HG03103 (cell line): ENCODE data around the gene PTPN1.
A peak's percentile ranks its signal among the peaks of the same experiment; 100 is the strongest.
"Not testable (repeated sequence)": the region's sequence is repeated elsewhere in the genome, so short reads cannot be mapped to it uniquely, and the experiment has no call there.

Source experiments
- ATAC-seq: cut with Tn5 transposase; IDR thresholded peaks from one replicate; pipeline ENCODE4 v1.9.1; 2021; ENCODE audit warnings: low read depth; ENCODE audit not compliant: unreplicated experiment

PTPN1 gene

GRCh38 chr20:50552979-50553378 is 42.8 kb downstream of the PTPN1 start:
- no peak for ATAC-seq

GRCh38 chr20:50554694-50555579 is 44.8 kb downstream of the PTPN1 start:
- no peak for ATAC-seq

- no peak for ATAC-seq
Observed at GRCh38 chr20:50555662-50556061, 45.5 kb downstream of the PTPN1 start.

- no peak for ATAC-seq
Observed at GRCh38 chr20:50557549-50558134, 47.5 kb downstream of the PTPN1 start.

DNA sequence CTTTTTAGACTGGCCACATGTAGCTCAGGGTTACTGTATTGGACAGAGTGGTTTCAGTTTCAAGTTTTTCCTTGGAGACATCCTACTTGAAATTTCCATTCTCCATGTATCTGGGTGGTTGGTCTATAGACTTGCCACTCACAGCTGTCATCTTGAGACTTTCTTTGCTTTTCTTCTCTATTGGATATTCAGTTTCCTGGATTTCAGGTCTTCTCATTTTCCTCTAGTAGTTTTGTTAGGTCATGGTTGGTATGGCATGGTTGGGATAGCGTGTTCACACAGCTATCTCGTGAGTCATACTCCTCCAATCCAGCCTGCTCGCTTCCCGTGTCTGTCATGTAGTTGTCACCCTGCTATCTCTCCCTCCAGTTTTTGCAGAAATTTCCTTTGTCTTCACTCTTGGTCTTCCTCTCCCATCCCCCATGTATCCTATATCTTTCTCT is 48.3 kb downstream of the PTPN1 start:
- no peak for ATAC-seq

DNA sequence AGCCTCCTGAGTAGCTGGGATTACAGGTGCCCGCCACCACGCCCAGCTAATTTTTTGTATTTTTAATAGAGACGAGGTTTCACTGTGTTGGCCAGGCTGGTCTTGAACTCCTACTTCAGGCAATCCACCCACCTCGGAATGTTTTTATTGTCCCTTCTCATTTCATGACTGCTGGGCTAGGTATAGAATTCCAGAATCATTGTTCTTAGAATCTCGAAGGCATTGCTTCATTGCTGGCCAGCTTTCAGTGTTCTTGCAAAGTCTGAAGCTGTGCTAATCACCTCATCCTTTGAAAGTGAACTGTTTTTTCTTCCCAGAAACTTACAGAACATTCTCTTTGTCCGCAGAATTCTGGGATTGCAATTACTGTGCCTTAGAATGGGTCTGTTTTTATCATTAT is 49.0 kb downstream of the PTPN1 start:
- no peak for ATAC-seq

GRCh38 chr20:50559856-50560638 is 49.9 kb downstream of the PTPN1 start:
- ATAC-seq: no peak

- ATAC-seq: no peak
Observed at GRCh38 chr20:50560867-50561266, 50.7 kb downstream of the PTPN1 start.

- ATAC-seq: no peak
Observed at GRCh38 chr20:50561379-50562078, 51.3 kb downstream of the PTPN1 start.

- no peak for ATAC-seq
Observed at GRCh38 chr20:50562262-50562701, 52.1 kb downstream of the PTPN1 start.

- ATAC-seq: no peak
Observed at GRCh38 chr20:50563133-50563944, 53.2 kb downstream of the PTPN1 start.

GRCh38 chr20:50565383-50565782 is 55.2 kb downstream of the PTPN1 start:
- no peak for ATAC-seq

DNA sequence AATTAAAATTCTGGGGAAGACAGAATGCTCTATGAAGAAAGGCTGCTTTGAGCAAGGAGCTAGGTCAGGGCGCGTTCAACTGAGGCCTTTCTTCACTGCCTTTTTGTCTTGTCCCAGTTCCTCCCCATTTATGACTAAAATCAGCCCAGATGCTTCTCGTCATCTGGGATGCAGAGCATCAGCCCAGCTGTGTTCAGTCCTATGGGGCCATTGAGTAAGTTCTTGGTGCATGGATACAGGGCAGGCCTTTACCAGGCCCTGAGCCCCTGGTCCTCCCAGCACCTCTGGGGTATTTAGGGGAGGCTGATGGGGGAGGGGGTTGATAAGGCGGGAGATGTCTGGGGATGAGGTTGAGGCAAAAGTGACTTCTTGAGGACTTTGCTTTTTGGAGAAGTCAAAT is 55.7 kb downstream of the PTPN1 start:
- no peak for ATAC-seq

DNA sequence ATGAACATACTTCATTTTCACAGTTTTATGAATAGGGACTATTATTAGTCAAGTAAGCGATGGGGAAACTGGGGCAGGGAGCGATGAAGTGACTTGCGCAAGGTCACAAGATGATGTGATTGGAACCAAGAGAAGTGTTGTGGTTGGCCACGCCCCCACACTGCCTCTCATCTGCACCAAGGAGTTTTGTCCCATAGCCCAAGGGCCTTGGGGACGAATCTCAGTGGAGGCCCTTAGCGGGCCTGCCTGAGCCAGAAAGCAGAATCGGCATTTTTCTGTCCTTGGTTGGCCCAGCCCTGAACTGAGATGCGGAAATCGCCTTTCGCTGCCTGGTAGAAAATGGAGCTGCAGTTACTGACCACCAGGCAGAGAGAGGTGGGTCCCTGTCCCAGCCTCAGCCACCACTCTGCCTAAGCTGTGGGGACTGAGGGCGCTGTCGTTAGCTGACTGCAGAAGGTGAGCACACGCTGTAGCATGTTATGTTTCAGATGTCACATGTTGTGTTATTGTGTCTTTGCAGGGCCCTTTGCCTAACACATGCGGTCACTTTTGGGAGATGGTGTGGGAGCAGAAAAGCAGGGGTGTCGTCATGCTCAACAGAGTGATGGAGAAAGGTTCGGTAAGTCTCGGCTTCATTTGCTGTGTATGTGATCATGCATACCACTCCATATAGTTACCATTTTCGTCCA is 57.8 kb downstream of the PTPN1 start:
- ATAC-seq: no peak

- ATAC-seq: no peak
Observed at GRCh38 chr20:50568549-50568942, 58.4 kb downstream of the PTPN1 start.

- not testable (repeated sequence) for ATAC-seq
Observed at GRCh38 chr20:50569487-50569863, 59.3 kb downstream of the PTPN1 start.

DNA sequence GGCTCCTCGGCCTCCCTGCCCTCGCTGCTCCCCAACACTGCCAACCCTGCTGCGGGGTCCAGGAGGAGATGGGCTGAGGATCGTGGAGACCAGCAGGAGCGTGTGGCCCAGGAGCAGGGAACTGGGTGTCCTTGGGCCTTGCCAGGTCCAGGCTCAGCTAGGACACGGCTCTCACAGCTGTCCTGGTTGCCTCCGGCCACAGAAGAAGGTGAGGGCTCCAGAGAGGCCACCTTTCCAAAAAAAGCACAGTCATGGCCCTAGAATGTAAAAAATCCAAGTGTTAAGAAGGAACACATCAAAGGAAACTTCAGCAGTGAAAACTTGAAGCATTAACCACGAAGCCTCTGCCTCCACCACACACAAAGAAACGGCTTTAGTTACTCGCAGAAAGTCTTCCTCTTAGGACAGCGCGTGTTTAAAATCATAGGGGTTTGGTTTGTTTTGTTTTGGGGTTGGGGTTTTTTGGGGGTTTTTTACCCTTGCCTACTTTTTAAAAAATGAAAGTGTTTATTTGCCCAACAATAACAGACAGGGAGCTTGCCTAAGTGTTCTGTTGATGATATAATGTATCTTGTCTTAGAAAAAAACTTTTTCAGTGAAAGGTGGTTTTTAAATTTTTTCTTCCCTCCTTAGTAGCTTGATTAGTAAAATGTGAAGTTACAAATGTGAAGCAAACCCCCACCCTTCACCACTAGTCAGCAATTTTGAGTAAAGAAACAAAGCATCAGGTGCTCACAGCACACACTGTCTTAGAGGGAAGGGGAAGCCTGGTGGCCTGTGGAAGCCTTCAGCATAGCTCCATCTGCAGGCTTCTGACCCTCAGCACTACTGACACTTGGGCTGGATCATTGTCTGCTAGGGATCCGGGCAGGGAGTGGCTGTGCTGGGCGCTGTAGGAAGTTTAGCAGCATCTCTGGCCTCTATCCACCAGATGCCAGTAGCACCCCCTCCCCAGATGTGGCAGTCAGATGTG is 60.0 kb downstream of the PTPN1 start:
- peak; percentile 50 for ATAC-seq

- ATAC-seq: no peak
Observed at GRCh38 chr20:50571466-50571865, 61.3 kb downstream of the PTPN1 start.
